GM18511 (cell line): ENCODE measurements around the gene PNPO.

Experiments
- ATAC-seq: cut with Tn5 transposase; IDR thresholded peaks from one replicate; pipeline ENCODE4 v1.9.1; 2021; ENCODE audit warnings: mild to moderate bottlenecking, moderate library complexity; ENCODE audit not compliant: unreplicated experiment

The PNPO gene

GRCh38 chr17:47941246-47942095 is at the start of gene PNPO:
TSS of gene PNPO (plus strand) at chr17:47941571. CDS start at chr17:47941676, 105 bp downstream.
- ATAC-seq, result peak; percentile 95

DNA sequence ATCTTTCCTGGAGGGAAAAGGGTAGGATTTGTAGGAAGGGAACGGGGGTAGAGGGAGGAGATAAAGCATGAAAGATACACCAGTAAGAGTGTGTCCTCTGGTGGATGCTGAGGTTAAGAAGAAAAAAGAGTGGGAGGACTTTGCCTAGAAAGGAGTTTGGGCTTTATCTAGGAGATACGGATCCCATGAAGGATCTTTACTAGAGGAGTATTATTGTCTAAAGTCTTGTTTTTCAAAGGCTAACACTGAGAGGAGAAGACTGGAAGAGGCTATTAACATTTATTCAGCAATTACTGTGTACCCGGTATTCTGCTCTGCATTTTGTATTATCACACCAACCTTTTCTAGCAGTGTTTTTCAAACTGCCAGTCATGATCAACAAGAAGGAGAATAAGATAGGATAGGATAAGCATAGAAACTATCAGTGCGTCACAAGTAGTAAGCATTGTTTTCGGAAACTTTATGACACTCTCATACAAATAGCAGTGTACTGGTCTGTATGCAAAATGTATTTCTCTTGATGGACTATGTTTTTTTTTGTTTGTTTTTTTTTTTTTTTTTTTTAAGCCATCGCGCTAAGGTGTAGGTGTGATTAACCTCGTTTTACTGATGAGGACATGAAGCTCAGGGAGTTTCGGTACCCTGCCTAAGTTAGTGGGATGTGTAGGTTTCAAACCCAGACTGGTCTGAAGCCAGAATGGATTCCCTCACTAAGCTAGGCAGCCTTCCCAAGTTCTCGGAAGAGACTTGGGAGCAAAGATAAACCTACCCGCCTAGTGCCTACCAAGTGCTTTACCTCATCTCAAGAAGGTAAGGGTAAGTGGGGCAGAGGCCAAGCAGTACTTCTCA is 46.6 kb upstream of the PNPO start:
- no peak for ATAC-seq

DNA sequence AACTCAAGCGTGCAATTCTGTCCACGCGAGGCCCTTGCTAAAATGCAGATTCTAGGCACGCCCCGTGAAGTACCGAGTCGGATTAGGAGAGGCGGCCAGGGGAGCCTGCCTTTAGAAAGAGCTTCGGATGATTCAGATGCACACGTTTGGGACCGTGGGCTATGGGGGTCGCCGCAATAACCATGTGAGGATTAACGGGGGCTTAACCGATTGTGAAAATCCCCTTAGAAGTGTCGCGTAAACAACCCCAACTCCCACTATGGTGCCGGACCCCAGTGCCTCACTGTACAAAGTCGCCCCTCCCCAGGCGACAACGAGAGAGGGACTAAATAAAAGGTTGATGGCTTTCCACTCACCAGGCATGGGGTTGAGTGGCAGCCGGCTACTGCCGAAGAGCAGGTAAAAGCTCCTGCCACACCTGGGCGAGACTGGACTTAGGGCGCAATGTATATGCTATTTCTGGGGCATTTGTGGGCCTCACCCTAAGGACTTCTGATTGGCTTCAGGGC is 46.0 kb upstream of the PNPO start:
- ATAC-seq, result no peak

GRCh38 chr17:47895856-47896671 is 45.3 kb upstream of the PNPO start, which contains the start of gene SP2:
TSS of gene SP2 (plus strand) at chr17:47896236. CDS start at chr17:47896287, 51 bp downstream.
- peak; percentile 92 for ATAC-seq

GRCh38 chr17:47896672-47897490 is 44.5 kb upstream of the PNPO start:
- ATAC-seq, result no peak

DNA sequence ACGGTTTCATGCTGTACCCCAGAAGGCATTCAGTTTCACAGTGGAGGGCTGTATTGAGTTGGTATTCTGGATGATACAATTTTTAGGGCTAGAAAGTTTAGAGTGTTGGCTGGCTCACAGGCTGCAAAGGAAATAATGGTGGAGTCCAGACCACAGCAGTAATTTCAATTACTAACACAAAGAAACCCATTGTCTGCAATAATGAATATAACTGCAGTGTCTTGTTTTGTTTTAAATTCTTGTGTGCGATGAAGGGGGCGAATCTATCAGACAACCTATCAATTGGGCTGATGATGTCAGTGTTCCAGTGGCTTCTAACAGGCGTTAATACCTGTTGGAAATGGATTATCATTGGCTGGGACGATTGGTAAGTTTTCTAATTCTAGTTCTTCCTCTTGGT is 43.8 kb upstream of the PNPO start:
- ATAC-seq, result no peak

DNA sequence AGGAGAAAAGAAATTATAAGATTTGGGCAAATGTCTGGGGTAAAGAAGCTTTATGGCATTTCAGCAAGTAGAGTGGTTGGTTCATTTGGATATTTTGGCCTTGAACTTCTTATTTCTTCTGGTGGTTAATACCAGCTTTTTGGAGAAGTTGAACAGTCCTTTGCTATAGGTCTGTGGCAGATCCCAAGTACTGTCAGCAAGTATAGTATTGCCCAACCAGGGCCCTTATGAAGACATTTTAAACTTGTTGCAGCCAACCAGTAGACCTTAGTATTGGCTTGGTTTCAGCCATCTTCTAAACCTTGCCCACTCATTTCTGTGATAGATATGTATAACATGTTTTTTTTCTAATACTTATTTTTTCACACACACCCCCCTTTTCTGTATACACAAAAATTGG is 43.1 kb upstream of the PNPO start:
- no peak for ATAC-seq

GRCh38 chr17:47899643-47900042 is 41.7 kb upstream of the PNPO start:
- no peak for ATAC-seq

GRCh38 chr17:47901423-47901822 is 39.9 kb upstream of the PNPO start:
- ATAC-seq, result no peak

- ATAC-seq, result no peak
Measured at GRCh38 chr17:47902039-47902744, 39.2 kb upstream of the PNPO start.

DNA sequence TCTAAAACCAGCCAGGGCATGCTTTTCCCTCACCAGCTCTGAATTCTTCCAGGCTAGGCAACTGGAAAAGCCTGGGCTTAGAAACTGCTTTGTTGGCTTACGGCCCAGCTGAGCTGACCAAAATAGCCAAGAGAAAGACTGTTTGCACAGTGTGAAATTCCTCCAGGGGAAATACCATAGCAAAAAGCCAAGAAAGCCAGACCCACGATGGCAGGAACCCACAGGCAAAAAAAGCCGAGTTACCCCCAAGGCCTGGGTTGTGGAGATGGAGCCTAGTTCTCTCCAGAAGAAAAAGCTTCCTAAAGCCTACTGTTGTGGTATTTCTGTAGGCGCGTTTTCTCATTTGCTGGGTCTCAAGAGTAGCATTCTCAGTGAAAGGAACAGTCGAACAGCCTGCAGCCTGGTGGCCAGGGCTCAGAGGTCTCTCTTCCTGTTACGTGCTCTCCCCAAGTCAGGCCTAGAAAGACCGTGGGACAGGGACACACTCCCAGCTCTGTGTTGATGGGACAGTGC is 36.1 kb upstream of the PNPO start:
- no peak for ATAC-seq

- no peak for ATAC-seq
Measured at GRCh38 chr17:47906443-47906842, 34.9 kb upstream of the PNPO start.

DNA sequence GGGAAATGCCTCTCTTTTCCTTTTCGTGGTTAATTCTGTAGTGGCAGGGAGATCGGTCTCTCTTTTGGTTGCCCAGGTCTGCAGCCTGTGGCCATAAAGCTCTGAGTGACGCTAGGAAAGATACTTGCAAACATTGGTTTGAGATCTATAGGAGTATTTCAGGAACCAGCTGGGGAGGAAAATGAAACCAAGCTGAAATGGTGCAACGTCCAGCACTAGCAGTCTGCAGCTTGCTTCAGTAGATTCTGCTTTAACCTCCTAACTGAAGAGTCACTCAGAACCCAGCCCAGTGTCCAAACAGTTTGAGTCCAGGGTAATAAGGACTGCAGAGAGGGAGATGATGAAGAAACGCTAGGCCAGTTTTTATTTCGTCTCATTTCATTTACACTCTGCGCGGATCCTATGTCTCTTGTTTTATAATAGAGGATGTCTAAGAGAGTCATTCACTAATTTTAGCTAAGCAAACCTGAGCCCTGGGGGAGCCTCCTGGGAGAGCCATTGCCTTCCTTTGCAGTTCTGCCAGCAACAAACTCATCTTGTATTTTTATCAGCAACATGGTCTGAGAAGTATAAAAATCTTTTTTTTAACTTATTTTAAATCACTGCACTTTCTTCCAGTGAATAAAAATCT is 33.3 kb upstream of the PNPO start:
- no peak for ATAC-seq

DNA sequence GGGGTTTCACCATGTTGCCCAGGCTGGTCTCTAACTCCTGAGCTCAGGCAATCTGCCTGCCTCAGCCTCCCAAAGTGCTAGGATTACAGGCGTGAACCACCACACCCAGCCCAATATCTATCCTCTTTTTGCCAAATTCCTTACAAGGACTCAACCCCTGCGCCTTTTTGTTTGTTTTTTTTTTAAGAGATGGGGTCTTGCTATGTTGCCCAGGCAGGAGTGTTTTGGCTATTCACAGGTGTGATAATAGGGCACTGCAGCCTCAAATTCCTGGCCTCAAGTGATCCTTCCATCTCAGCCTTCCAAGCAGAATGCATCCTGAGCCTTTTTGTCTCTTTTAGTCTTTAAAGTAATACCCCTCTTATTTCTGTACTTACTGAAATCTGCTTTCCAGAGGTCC is 28.3 kb upstream of the PNPO start:
- no peak for ATAC-seq

DNA sequence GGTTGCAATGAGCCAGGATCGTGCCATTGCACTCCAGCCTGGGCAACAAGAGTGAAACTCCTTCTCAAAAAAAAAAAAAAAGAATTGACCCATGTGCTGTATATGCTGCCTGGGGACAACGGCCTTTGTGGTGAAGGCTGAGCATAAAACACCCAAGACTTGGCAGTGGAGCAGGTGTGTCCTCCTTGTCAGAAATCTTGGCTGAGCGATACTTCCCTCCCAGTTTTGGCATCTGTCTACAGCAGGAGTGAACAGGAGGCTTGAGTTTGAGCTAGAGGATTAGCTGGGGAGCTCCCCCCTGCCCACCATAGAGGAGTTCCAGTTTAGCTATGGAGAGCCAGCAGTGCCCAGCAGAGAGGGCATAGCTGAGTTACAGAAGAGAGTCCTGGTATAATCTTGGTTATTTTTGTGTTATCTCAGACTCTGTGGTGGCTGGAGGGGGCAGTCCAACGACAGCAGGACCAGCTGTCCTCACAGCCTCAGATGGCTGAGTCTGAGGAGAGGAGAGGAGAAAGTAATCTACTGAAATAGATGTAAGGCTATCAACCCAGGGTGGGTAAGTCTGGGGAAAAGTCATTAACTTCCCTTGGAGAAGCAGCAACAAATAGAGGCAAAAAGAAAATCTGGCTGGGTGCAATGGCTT is 26.9 kb upstream of the PNPO start:
- ATAC-seq, result no peak

DNA sequence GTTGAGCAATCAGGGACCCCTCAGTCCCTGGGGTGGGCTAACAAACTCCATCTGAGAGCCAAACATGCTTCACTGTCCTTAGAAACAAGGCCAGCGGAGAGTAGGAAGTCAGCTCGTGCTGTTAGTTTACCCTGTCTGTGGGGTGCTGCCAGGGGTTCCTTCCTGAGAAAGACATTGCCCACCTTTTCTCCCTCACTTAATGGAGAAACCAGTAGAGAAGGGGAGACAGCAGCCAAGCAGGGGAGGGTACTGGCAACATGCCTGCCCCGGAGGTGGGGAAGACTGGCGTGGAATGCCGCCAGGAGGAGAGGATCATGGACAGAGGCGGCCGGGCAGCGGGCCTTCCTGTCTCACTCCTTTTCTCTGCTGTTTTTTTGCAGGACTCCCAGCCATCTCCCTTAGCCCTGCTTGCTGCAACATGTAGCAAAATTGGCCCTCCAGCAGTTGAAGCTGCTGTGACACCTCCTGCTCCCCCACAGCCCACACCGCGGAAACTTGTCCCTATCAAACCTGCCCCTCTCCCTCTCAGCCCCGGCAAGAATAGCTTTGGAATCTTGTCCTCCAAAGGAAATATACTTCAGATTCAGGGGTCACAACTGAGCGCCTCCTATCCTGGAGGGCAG is 25.5 kb upstream of the PNPO start:
- ATAC-seq, result no peak

GRCh38 chr17:47916489-47917208 is 24.7 kb upstream of the PNPO start:
- no peak for ATAC-seq
